Measurements from ENCODE around the gene MAN2A1. TPM values are rescaled to one million over a fixed set of nuclear protein-coding genes. Genes with fewer than 3 reads are reported as not detected.

Gene MAN2A1
- total RNA-seq: 99.5 TPM

DNA sequence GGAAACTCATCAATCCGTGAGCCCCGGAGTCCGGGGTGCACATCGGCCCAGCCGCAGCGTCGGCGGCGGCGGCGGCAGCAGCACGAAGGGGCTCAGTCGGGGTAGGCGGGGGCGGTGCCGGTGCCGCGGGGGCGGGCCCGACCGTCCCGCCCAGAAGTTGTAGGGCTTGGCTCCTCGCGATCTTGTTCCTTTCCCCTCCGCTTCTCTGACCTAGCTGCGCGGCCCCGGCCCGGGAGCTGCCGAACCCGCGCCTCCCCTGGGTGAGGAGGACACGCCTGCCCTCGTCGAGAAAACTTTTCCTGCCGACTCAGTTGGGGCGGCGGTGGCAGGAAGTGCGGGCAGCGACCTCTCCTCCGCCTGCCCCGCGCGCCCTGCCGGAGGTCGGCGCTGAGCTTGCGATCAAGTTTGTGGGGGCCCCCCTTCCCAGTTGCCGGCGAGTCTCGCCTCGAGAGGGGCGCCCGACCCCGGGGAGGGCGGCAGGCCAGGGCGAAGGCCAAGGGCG, at the start of gene MAN2A1:
Gene MAN2A1, plus strand, starts transcription at position 188 of the 502 bp plus-strand sequence. CDS start 491 bp downstream, outside the sequence.
- peak; percentile 88 for DNase-seq

DNA sequence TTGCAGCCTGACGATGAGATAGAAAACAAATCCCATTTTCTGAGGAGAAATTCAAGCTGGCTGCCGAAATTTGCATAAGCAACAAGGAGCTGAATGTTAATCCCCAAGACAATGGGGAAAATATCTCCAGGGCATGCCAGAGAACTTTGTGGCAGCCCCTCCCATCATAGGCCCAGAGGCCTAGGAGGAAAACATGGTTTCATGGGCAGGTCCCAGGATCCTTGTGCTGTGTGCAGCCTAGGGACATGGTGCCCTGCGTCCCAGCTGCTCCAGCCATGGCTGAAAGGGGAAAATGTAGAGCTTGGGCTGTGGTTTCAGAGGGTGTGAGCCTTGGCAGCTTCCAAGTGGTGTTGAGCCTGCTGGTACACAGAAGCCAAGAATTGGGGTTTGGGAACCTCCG, 48.8 kb upstream of the MAN2A1 start:
- no peak for DNase-seq

DNA sequence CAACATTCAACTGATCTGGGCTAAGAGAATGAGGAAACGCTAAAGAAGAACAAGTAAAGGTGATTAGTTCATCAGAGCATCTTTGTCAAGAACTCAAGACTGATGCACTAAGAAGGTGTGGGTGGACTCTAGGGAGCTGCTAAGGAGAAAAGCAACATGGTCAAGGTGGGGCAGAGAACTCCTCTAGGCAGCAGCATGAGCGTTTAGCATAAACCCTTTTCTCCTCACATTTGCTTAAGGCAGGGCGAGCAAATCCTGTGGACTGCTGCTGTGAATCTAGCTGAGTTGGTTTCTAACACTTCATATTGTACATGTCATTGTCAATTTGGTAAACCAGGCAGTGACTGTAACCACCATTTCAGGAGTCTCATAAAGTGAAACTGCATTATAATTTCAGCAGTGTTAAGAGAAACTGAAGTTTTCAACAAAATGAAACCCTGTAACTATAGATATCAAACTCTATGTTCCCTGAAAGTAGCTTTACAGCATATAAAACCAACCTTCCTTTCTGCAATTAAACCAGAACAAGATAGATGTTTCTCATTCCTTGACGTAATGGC, 45.9 kb upstream of the MAN2A1 start:
- no peak for DNase-seq

DNA sequence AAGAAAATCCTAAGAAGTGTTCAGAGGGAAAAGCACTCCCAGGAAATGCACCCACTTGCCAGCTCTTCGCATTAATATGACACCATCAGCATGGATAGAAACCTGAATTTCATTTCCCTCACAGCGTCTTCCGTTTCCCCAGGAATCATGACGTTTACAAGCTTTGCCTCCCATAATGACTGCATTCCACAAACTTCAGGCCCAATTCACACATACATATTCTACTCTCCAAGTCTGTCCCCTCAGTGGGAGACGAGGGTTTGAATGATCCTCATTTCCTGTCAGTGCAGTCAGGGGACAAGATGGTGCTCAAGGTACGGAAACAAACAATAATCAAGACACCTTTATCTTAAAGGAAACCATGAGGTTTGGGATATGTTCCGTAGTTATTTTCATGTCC, 44.9 kb upstream of the MAN2A1 start:
- DNase-seq: no peak

DNA sequence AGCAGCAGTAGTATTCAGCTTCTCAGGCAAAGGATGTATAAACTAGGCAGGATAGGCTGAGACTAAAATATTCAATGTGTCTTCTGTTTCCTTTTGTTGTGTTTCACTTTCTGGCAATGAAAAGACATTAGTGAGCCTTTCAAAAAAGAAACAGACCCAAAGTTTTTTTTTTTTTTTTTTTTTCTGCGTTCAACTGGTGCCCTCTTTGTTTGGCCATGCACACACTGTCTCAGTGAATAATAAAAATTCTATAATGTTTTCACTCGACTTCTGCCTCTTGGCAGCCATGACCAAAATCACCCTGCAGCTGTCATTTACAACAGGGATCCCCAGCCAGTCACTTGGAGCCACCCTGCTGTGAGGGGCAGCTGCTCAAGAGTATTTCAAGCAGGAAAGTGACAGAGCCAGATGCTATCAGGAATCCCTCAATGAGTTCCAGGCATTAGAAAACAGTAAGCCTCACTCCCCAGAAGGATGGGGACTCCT, 44.0 kb upstream of the MAN2A1 start:
- DNase-seq: peak; percentile 97

DNA sequence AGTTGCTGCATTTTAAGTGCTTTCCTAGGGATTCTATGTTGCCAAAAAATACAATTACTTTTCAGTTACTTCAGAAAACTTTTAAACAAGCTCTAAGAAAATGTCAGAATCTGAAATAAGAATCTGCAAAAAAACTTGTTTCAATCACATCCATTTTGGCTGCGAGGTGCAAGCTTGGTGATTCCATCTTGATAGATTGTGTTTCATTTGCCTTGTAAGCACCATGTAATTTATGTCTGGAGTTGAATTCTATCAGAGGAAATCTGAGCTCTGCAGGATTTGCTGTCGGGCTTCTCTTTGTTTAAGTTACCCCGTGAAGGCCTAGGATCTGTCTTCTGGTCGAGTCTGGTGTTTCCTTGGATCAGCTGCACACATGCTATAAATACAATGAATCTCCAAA, 40.4 kb upstream of the MAN2A1 start:
- DNase-seq: peak; percentile 83

DNA sequence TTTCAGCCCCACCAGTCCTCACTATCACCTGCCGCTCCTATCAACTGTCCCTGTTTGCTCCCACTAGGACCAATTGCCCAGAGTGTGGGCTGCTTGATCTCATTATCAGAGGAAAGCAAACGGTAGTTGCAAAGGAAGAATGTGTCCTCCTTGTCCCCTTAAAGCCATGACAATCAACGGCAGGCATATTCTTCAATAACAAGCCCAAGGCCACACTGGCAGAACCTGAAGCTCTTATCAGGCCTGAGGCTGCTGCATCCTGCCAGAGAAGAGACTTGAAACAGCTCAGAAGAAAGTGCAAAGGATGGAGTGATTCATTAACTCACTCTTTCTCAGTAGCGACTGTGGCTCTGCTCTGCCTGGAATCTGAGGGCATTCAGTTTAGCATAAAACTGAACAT, 39.2 kb upstream of the MAN2A1 start:
- no peak for DNase-seq

DNA sequence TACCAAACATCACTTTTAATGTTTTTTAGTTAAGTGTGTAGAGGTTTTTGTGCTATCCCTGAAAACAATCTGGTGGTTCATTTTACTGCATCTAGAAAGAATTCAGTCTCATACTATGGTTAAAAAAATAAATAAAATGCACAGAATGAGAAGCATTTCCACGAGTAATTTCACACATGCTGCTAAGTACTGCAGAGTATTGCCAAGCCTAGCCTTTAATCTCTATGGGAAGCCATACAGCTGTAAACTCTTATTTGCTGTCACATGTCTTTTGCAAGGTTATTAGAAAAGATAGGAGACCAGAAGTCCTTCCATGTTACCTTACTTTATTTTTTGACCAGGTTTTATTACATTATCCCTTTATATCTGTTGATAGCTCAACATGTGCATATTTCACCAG, 37.6 kb upstream of the MAN2A1 start:
- peak; percentile 48 for DNase-seq

DNA sequence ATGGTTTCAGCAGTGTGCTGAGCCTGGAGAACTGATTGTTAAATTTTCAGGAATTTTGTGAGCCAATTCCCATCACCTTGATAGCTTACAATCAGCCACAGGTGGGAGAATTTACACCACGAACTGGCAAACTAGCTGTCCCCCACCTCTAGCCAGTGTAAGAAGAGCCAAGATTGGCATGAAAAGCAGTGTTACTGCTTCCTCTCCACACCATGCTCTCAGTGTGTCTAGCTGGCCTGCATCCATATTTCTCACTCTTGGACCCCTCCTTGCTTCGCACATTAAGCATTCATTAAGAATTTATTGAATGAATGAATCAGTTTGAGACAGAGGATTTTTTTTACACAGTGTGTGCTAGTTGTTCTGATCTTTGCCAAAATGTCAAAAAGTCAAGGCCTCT, 36.7 kb upstream of the MAN2A1 start:
- DNase-seq: no peak

DNA sequence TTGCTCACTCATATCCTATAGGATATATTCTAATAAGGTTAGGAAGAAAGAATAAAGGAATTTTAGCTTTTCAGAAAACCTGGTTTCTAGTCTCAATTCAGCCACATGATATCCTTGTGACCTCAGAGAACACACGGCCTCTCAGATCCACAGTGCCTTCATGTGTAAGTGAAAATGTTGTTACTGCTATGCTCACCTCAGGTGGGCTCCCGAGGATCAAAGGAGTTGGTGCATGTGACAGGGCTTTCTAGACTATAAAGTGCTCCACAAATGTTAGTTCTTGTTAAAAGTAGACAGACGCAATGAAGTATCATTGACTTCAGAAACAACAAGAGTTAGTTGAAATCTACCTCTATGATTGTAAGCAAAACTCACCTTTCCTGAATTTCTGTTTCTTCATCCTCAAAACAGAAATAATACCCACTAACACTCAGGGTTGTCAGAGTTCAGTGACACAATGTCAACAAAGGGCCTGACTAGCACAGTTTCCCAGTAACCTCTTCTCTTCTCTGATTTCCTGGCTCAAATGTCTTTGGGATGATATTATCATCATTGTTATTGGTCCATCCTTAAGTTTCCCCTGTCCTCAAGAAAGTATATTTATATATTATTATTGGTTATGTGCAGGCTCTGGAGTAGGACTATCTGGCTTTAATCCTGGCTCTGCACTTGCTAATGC, 36.0 kb upstream of the MAN2A1 start:
- DNase-seq: no peak

DNA sequence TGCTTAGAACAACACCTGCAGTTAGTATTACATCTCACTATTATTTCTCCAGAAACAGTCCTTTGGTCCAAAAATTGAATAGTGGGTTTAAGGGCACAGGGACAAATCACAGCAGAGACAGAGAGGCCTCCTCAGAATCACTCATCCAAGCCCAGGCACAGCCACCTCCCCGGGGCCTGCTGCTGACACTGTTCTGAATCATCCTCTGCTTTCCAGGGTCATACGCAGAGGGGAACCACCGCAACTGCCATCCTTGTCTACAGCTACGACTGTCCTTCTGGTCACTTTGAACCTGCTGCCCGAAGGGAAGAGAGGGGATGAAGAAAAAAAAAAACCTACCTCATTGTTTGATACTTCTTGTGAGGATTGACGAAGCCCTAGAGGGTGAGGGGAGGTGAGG, 35.3 kb upstream of the MAN2A1 start:
- no peak for DNase-seq

DNA sequence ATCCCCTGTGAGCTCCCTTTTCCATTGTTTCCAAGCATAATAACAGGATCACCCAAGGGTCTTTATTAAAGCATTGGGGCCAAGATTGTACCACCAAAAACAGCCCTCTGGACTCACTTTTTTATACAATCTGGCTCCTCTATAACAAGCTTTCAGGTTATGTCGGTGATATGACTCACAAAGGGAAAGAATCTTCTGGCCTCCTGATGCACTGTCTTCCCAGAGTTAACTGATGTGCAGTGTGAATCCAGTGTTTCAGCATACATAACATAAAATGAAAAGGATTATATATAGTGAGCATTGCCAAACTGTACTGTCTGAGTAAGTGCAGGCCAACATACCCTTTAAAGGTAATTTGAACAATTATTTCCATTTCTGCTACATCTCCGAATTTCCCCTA, 33.9 kb upstream of the MAN2A1 start:
- no peak for DNase-seq

DNA sequence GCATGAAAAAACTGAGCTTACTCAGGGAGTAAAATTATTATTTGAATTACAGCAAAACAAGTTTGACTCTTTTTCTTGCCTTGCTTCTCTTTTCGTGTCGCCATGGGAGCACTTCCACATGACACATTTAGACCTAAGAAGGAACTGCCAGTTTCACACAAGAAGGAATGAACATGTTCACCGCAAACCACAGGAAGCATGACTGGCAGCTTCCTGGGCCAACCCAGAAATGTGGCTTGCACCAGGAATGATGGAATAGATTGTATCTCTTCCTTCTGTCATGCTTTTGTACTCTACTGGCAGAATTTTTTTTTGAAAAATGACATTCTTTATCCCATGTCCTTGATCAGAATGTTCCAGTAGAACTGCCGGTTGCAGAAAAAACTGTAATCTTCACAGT, 32.9 kb upstream of the MAN2A1 start:
- peak; percentile 43 for DNase-seq

DNA sequence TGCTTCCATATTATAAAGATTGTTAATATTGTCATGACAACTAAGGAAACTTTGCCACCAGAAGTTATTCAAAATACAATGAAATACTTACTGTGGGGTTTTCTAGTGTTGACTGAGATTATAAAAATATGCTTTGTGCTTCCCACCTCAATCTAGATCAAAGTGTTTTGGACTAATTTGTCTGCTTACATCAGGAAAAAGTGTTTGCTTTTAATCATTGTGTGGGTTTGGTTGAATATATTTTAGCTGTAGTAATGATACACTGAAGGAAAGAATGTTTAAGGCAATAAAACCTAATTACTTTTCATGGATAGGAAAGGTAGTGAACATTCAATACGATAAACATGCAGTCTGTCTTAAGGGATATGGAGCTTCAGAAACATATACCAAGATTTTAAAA, 29.8 kb upstream of the MAN2A1 start:
- DNase-seq: no peak

DNA sequence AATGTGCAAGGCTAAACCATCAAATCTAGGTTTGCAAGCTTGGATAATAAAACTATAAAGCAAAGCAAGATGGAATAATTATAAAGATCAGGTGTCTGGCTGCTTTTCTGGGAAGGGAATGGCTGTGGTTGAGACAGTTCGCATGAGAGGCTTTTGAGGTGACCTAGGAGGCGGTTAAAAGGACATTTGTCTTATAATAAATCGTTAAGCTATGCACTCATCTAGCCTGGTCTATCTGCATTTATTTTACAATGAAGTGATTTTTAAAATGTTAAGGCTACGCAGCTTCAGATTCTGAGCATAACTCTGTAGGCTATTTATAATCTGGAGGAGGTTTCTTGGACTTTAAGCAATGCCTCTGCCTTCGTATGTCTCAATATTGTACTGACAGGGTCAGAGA, 29.4 kb upstream of the MAN2A1 start:
- no peak for DNase-seq

DNA sequence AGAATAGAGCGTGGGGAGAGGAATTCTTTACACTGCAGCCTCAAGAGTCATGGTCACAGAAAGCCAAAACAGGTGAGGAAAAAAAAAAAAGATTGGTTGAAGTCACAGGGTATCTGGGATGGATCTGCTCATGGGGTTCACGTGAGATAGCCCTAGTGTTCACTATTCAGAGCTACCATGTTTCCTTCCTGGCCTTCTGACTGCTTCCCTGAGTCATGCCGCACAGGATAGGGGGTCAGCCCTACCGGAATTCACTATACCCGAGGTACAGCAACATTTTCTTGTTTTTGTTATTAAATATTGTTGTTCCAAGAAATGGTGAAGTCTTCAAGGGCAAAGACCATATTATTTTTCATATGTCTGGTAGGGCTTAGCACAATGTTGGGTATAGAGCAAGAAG, 21.5 kb upstream of the MAN2A1 start:
- no peak for DNase-seq

DNA sequence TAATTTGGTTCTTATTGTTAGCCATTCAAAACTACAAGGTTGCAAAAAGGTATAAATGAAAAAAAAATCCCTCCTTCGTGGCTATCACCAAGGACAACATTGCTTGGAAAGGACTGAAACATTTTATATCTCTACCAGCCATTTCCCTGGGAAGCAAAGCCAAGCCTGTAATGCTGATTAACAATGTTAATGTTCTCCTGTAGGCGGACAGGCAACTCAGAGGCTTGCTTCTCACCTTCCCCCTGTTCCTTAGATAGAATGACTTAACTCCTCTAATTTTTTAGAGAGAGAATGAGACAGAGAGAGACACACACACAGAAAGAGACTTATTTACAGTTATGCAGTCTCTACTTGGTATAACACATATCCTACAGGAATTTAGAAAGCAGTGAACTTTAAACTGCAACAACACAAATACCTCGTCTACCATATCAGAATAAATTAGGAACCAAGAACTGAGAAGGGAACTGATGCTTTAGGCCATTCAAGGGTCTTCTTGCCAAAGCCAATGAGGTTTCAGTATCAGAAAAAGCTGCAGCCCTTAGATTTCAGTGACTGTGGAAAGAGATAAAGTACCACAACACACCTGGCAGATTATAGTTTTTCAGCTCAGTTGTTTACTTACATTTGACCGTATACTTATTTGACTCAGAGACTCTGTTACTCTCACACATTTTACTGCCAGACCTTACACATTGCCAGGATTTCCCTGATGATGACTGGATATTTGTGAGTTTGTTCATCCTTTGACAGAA, 20.9 kb upstream of the MAN2A1 start:
- no peak for DNase-seq

DNA sequence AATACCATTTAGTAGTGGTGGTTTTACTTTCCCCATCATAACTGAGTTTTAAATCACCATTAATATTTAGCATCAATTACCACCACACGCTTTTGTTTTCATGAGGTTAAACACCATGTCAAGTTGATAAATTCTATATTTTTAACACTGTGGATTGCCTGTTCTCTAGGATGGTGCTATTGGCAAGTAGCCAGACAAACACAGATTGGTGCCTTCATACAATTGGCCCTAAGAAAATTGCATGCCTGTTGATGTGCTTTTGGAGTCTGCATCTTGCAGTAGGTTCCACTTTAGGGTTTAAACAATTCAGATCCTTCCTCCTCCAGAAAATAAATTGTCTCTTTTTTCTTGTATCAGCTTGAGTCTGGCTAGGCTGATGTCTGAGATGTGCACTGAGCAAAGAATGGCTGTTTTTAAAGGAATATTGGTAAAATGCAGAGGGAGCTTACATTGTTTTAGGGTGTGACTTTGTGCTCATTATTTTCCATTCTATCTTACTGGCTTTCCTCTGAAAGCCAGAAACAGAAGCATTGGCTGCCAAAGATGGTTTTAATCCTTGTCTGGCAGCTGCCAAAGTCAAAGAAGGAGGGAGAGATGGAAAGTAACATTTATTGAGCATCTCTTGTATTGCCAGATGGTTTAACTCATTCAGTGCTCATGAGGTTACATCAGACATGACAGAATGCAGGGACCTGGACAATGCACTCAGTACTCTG, 19.6 kb upstream of the MAN2A1 start:
- no peak for DNase-seq

DNA sequence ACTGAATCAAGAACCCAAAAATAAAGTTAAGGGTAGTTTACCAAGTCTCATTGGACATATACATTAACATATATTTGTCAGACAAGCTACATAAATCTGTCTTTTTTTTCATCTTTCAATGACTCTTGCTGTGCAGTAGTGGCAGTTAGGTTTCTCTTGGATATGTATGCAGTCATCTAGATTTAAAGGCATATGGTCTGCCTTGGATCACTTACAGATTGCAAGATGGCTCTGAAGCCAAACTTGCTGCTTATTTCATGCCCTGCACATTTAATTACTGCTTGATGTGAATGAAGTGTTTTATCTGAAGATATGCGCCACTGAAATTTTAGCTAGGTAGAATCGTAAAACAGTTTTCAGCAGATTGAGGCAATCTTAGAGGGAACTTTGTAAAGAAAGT, 18.6 kb upstream of the MAN2A1 start:
- DNase-seq: no peak

DNA sequence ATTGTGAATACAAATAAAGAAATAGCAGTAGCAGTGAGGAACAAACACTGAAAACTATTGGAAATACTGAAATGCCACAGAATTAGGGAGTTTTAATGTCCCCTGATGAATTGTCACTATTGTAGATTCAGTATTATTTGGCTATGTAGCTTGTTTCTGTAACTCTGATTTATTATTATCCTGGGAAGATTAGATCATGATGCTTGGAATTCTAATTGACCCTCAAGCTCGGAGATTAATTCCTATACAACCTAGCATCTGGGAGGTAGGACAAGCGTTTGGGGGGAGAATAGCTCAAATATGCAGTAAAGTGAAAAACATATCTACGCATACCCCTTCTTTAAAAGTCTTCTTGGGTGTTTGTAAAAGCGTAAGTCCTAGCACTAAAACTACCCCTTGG, 15.1 kb upstream of the MAN2A1 start:
- no peak for DNase-seq

DNA sequence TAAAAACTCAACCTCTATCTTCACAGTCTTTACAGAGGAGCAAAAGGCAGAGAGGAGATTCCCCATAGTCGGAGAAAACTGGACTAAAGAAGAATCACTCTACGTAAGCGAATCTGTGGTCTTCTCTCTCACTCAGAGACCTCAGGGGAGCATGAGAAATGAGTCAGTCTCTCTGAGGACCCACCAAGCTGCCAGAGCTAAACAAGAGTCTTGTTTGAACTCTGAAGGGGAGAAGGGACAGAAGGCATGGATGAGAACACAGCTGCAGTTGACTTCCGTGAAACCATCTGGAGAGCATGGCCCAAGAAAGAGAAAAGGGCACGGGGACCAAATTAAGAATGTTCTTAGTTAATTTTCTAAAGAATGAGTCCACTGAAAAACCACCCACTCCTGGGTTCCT, 12.8 kb upstream of the MAN2A1 start:
- no peak for DNase-seq

DNA sequence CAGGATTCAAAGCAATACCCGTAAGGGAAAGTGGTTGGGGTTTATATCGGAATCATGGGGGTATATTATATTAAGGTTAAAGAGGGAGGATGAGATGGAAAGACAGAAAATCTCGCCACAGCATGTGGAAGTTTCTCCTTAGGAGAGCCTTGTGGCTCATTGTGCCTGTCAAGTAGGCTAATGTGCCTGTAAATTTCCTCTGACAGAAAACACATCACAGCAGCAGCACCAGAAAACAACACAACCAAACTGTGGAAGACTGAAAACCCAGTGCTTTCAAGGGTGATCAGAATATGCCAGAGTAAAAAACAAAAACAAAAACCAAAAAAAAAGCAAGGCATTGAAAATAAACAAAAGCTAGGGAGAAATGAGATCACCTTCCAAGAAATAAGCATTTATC, 11.3 kb upstream of the MAN2A1 start:
- DNase-seq: no peak

DNA sequence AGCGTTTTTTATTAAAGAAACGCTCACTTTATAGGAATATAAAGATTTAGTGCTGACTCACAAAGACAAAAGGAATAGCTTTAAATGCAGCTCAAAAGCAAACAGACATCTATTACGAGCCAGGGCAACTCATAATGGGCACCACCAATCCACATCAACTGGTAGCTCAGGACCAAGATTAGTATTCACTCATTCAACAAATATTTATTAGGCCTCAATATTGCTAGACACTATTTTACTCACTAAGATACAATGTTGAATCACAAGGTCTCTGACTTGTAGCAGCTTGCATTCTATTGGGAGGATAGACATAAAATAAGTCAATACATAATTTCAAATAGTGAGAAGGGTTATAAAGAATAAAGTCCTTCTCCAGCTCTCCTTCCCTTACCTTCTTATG, 8.0 kb upstream of the MAN2A1 start:
- DNase-seq: no peak

Data from tongue (tissue), 2 donors.